Measurements from ENCODE around the gene PCDHA5. TPM values are rescaled to one million over a fixed set of nuclear protein-coding genes. Genes with fewer than 3 reads are reported as not detected.
A peak's percentile ranks its signal among the peaks of the same experiment; 100 is the strongest.

Gene PCDHA5
- total and polyA plus RNA-seq, 2 experiments from 2014 or later = 0.15 to 2.5 TPM

DNA sequence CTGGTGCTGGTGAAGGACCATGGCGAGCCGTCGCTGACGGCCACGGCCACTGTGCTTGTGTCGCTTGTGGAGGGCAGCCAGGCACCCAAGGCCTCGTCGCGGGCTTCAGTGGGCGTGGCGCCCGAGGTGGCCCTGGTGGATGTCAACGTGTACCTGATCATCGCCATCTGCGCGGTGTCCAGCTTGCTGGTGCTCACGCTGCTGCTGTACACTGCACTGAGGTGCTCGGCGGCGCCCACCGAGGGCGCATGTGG, 36.5 kb downstream of the PCDHA5 start:
- WGBS (ENCODE audit: low lambda C conversion rate, missing lambda C conversion rate) = 98% methylated on average over 20 of the region's 22 CpGs
- Histone ChIP-seq H3K4me3 (no peak overlapping the region), H3K4me1 (ENCODE audit: insufficient read depth) (no peaks in the 10 kb centered on the region), H3K27ac (no peak overlapping the region), H3K9me3 (ENCODE audit: low read depth) (peaks cover 11% of the 10 kb centered on the region), H2AFZ (no peak overlapping the region), H3K79me2 (no peaks in the 10 kb centered on the region), H3K36me3 (replicated peaks; ENCODE audit: insufficient read depth, low read depth) (no peaks in the 10 kb centered on the region), H3K9me2 (replicated peaks; ENCODE audit: insufficient read depth) (no peaks in the 10 kb centered on the region), H3K27me3 (no peaks in the 10 kb centered on the region), H4K20me1 (ENCODE audit: insufficient read depth, poor library complexity, severe bottlenecking) (no peaks in the 10 kb centered on the region), H3K4me2 (no peak overlapping the region)
- no peak for TF ChIP-seq EZH2phosphoT487 (IDR thresholded peaks at IDR 0.05; ENCODE audit: low read depth, severe bottlenecking, unreplicated experiment)
- TF ChIP-seq, protein P1, sequence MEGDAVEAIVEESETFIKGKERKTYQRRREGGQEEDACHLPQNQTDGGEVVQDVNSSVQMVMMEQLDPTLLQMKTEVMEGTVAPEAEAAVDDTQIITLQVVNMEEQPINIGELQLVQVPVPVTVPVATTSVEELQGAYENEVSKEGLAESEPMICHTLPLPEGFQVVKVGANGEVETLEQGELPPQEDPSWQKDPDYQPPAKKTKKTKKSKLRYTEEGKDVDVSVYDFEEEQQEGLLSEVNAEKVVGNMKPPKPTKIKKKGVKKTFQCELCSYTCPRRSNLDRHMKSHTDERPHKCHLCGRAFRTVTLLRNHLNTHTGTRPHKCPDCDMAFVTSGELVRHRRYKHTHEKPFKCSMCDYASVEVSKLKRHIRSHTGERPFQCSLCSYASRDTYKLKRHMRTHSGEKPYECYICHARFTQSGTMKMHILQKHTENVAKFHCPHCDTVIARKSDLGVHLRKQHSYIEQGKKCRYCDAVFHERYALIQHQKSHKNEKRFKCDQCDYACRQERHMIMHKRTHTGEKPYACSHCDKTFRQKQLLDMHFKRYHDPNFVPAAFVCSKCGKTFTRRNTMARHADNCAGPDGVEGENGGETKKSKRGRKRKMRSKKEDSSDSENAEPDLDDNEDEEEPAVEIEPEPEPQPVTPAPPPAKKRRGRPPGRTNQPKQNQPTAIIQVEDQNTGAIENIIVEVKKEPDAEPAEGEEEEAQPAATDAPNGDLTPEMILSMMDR (IDR thresholded peaks at IDR 0.05; ENCODE audit: poor library complexity) = no peak
- TF ChIP-seq EZH2 (IDR thresholded peaks at IDR 0.05; ENCODE audit: borderline replicate concordance) = no peak
- no peak for DNase-seq (ENCODE audit: low spot score)

DNA sequence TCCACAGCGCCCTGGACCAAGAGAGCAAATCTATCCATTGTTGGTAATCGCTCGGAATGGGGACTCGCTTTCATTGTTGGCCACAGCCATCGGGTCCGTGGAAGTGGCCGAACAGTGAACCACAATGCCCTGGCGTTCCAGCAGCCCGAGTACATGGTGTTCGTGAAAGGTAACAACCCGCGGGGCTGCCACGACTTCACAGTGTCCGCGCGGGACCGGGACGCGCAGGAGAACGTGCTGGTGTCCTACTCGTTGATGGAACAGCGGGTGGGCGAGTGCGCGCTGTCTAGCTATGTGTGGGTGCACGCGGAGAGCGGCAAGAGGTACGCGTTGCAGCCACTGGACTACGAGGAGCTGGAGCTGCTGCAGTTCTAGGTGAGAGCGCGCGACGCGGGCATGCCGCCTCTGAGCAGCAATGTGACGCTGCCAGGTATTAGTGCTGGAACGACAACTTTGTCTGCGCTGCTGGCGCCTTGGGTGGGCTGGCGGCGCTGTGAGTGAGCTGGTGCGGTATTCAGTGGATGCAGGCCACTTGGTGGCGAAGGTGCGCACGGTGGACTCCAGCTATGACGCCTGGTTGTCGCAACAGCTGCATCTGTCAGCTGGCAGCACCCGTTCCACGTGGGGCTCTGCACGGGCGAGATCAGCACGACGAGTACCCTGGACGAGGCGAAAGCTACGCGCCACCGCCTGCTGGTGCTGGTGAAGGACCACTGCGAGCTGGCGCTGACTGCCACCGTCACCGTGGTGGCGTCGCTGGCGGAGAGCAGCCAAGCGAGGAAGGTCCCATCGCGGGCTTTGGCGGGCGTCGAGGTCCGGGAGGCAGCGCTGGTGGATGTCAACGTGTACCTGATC, 41.3 kb downstream of the PCDHA5 start:
- no peak overlapping the region for H3K27ac ChIP-seq
- DNase-seq (ENCODE audit: low spot score) = no peak
- peaks cover 11% of the 10 kb centered on the region for H3K9me3 ChIP-seq (ENCODE audit: low read depth)
- no peaks in the 10 kb centered on the region for H3K9me2 ChIP-seq (replicated peaks; ENCODE audit: insufficient read depth)
- H3K36me3 ChIP-seq (replicated peaks; ENCODE audit: insufficient read depth, low read depth) = no peaks in the 10 kb centered on the region
- H4K20me1 ChIP-seq (ENCODE audit: insufficient read depth, poor library complexity, severe bottlenecking) = no peaks in the 10 kb centered on the region
- whole genome bisulfite sequencing (ENCODE audit: low lambda C conversion rate, missing lambda C conversion rate) = 99% methylated on average over 75 of the region's 76 CpGs
- TF ChIP-seq, protein P1 (IDR thresholded peaks at IDR 0.05; ENCODE audit: poor library complexity) = no peak
- TF ChIP-seq EZH2phosphoT487 (IDR thresholded peaks at IDR 0.05; ENCODE audit: low read depth, severe bottlenecking, unreplicated experiment) (no peak), EZH2 (IDR thresholded peaks at IDR 0.05; ENCODE audit: borderline replicate concordance) (no peak)
- H2AFZ ChIP-seq = no peak overlapping the region
- H3K4me3 ChIP-seq = no peak overlapping the region
- H3K4me1 ChIP-seq (ENCODE audit: insufficient read depth) = no peaks in the 10 kb centered on the region
- H3K27me3 ChIP-seq = no peaks in the 10 kb centered on the region
- H3K4me2 ChIP-seq = no peak overlapping the region
- H3K79me2 ChIP-seq = peaks cover 5% of the 10 kb centered on the region

DNA sequence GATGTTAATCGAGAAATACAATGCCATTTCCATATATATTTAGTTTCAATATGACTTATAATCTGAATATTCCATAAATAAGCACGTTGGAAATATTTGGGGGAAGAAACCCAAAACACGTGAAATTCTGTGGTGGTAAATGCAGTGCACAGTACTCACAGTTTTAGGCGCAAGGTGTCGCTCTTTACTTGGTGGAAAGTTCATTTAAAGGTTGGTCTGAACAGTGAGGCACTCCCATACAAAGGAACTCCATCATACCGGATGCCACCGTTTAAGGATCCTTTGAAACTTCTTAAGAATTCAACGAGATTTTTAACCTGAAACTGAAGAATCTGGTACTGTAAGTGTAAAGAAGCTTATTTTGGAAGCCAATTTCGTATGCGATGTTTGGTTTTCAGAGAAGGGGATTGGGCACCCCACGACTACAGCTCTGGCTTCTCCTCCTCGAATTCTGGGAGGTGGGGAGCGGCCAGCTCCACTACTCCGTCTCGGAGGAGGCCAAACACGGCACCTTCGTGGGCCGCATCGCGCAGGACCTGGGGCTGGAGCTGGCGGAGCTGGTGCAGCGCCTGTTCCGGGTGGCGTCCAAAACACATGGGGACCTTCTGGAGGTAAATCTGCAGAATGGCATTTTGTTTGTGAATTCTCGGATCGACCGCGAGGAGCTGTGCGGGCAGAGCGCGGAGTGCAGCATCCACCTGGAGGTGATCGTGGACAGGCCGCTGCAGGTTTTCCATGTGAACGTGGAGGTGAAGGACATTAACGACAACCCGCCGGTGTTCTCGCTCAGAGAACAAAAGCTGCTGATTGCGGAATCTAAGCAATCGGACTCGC, 47.5 kb downstream of the PCDHA5 start, which contains the start of gene PCDHA11:
PCDHA11 (plus strand) TSS at position 237 of the 834 bp plus-strand sequence; CDS start at position 384, 147 bp downstream.
- Histone ChIP-seq H3K4me2 (peak within 1 kb of the TSS; percentile 54), H3K27me3 (no peaks in the 10 kb centered on the region)

More for the DNA sequence above, 47.5 kb downstream of the PCDHA5 start, which contains the start of gene PCDHA11:
- Histone ChIP-seq H3K36me3 (replicated peaks; ENCODE audit: insufficient read depth, low read depth) (no peaks in the 10 kb centered on the region), H3K4me3 (no peak within 1 kb of the TSS), H3K9me3 (ENCODE audit: low read depth) (peaks cover 16% of the 10 kb centered on the region), H2AFZ (no peak within 1 kb of the TSS), H4K20me1 (ENCODE audit: insufficient read depth, poor library complexity, severe bottlenecking) (no peaks in the 10 kb centered on the region), H3K4me1 (ENCODE audit: insufficient read depth) (no peaks in the 10 kb centered on the region), H3K27ac (no peak within 1 kb of the TSS), H3K9me2 (replicated peaks; ENCODE audit: insufficient read depth) (no peaks in the 10 kb centered on the region), H3K79me2 (peaks cover 11% of the 10 kb centered on the region)
- DNase-seq (ENCODE audit: low spot score) = no peak
- TF ChIP-seq EZH2phosphoT487 (IDR thresholded peaks at IDR 0.05; ENCODE audit: low read depth, severe bottlenecking, unreplicated experiment) = no peak
- TF ChIP-seq, protein P1 (IDR thresholded peaks at IDR 0.05; ENCODE audit: poor library complexity) = peak; percentile 19
- no peak for TF ChIP-seq EZH2 (IDR thresholded peaks at IDR 0.05; ENCODE audit: borderline replicate concordance)
- 75% methylated on average over 41 of the region's 41 CpGs for WGBS (ENCODE audit: low lambda C conversion rate, missing lambda C conversion rate)

Measured in hepatocyte (in vitro differentiated cells).